Right renal cortex interstitium (tissue), 3 donors: ENCODE measurements around the gene DNAJC8. TPM values are rescaled to one million over a fixed set of nuclear protein-coding genes. Genes with fewer than 3 reads are reported as not detected.

Source experiments
- DNase-seq, 3 donors: peaks; one replicate each; pipeline ENCODE4 v3.0.0-alpha.2; 2013; ENCODE audit warnings: low read depth in 3 of 3, low spot score in 2 of 3
- polyA plus RNA-seq, 3 donors: library from polyadenylated mRNA; unstranded; fragments of 120-200 nt; gene quantifications; one replicate each; pipeline ENCODE4 v1.2.1, GENCODE V29; 2013; ENCODE audit not compliant: insufficient read length in 3 of 3

Gene DNAJC8
- polyA plus RNA-seq, 3 donors = 175 to 194 (median 189) TPM

DNA sequence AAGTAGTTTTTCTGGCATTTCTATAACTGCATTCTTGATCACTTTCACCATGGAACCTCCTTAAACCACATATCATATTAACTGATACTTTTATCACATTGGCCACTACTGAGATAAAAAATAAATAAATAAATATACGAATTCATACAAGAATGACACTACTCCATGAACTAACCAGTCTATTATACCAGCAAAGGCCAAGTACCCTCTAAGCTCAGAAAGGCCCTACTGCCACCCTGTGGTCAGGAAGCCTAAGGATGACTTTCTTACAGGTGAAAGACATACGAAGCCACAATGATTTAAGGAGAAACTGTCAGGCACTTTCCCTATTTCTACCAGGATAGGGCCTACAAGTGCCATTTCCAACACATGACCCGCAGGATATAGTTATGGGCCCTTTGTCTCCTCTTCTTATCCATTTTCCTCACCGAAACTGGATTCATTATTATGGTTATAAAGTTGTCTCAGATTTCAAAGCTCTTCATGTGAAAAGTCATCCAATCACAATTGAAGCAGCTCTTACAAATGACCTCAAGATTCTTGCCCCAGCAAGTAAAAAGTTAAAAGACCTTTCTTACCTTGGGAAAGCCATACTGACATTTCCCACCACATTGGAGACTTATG is 23.9 kb downstream of the DNAJC8 start:
- DNase-seq = no peak

DNA sequence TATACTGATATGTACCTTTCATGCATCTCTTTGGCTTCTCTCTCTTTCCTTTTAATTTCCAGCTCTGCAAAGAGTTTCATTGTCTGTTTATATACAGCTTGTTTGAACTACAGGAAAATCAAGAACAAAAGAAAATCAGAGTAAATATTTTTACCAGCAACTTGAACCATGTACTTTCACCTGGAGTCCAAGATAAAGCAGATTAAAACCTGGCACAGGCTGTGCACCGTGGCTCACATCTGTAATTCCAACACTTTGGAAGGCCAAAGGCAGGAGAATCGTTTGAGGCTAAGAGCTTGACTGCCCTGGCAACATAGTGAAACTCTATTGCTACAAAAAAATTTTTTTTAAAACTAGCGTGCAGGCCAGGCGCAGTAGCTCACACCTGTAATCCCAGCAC is 27.6 kb downstream of the DNAJC8 start:
- DNase-seq = no peak

DNA sequence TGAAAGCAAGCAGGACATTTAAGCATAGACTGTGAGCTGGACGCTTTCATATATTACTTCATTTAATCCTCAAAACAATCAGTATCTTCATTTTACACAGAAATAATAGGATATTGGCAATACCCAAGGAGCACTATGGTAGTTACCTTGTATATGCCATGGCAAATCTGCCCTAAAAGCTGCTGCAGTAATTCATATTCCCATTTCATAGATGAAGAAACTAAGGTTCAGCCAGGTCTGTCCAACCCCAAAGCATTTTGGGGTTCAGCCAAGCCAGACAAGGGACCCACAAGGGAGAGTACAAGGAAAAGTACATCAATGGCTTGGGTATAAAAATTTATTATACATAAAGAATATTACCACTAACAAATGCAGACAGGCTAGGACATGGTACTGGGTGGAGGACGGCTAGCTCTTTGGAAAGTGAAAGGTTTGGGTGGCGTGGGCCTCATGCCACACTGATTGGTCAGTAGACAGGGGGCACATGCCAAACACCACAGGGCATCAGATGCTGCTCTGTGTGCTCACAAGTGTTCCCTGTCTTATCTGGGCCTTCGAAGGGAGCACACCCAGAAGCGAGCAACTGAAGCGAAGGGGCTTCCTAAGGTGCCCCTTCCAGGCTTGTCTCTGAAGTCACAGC is 32.5 kb downstream of the DNAJC8 start:
- no peak for DNase-seq

DNA sequence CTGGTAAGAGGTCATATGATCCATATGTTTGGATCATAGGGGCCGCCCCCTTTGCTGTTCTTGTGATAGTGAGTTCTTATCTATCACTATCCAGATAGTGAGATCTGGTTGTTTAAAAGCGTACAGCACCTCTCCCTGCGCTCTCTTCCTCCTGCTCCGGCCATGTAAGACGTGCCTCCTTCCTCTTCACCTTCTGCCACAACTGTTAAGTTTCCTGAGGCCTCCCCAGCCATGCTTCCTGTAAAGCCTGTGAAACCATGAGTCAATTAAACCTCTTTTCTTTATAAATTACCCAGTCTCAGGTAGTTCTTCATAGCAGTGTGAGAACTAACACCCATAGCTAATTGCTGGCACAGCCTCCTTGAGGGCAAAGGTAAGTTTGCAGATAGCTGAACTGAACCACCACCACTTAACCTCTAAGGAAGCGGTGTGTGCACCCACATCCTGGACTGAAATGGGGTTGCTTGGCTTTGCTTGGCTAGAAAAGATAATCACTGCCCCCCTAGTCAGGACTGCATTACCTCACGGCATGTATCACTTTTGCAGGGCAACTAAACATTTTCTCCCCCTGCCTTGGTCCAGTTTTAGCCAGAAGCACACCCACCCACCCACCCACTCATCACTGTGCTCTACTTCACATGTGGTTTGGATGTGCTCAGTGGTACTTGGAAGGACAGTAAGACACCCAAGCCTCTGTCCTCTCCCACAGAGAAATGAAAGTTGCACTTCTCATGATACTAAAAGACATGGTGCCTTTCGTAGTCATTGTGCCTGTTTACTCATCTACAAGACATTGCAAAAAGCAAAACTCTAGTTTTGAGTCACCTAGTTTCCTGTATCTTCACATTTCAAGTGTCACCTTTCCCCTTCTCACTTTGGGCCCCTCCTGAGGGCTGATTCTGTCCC is 33.2 kb downstream of the DNAJC8 start:
- no peak for DNase-seq

DNA sequence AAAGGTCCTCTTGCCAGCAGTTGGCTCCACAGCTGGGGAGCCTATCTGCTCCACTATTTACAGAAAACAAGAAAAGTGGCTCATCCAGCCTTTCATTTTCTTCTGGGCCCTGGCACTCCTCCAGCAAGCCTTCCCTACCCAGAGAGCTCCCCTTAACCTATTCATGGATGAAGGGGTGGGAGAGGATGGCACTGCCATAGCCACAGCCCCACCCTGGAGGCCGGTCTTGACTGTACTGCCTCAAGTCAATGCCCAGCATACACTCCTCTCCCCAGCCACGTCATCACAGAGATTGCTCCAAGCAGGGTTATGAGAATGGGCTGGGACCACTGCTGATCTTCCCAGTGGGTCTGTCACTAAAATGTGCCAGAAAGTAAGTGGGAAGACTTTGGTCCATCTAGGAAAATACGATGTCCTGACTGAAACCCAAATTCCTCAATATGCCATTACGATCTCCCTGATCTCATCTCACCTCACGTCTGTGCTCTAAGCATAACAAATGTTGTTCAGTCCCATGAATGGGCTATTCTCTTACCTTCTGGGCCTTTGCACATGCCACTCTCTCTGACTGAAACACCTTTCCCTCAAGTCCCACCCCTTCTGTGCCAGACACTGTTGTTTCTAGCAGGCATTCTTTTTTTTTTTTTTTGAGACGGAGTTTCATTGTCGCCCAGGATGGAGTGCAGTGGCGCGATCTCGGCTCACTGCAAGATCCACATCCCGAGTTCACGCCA is 35.0 kb downstream of the DNAJC8 start:
- no peak for DNase-seq

DNA sequence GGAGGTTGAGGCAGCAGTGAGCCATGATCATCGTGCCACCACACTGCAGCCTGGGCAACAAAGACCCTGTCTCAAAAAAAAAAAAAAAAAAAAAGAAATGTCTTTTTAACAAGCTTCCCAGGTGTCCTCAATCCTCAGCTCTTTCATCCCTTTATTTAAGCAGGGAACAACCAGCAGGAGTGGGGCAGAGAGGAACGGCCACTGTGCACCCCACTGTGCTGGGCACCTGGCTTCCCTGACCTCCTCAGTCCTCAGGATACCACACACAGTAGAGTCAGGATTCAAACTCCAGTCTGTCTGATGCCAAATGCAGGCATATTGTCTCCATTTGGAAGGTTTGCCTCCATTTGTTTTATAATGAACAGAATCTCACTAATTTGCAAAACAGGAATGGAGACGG is 36.5 kb downstream of the DNAJC8 start:
- DNase-seq = no peak

DNA sequence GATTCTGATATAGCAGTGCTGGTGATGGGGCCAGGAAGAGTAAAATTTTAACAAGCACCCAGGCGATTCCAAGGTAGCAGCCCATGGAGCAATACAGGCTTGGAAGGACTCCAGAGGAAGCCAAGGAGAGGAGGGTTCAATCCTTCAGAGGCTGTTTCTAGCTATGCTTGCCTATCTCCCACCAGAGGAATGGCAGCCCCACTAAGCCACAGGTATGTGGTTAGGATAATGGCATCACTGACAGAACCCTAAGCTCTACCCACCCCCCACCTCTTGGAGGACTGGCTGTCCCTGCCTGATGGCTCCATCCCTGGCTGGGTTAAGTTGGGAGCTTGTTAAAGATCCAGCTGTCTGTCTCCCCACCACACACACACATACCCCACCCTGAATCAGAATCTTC is 37.0 kb downstream of the DNAJC8 start:
- no peak for DNase-seq

DNA sequence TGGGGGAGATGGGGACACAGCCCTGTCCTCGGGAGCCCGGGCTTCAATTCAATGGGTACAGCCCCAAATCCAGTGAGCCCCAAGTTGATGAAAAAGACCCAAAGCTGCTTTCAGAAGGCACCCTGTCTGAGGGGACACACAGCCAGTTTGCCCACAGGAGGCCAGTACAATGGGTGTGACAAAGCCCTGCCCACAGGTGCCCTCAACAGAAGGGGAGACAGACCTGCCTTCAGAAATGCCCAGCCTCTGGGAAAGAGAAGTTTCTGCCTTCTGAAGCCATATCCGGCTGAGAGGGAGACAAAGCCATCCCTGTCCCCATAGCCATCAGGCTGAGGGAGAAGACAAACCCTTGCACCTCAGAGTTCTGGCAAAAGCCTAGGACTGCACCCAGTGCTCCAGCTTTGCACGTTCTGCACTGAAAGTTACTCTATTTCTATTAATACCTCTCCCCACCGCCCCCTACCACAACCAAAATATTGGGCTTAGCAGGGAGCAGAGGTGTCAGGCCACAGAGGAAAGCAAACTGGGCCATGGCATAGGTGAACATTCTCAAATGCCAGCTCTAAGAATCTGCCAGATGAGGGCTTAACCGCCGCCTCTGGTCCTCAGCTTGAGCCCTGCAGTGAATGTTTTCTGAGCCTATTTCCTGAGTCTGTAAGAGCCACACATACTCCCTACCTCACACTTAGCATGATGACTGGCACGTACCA is 38.3 kb downstream of the DNAJC8 start:
- no peak for DNase-seq

DNA sequence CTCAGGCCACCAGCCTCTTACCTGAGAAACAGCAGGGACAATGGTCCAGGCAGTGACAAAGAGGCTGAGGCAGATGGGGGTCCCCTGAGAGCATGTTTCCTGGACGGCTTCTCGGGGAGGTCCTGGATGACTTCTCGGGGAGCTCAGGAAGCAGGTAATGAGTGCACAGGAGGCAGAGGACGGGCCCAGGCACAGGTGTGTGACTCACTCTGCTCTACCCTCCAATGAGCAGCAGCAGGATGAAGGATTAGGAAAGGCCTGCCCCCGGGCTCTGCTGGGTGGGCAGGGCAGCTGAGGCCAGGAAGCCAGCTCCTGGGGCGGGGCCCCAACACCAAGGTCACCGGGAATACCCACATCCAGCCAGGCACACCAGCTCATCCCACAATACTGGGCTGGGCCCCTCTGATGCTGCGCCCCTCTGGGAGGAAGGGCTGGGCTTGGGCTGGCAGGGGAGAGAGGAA is 39.1 kb downstream of the DNAJC8 start:
- no peak for DNase-seq

DNA sequence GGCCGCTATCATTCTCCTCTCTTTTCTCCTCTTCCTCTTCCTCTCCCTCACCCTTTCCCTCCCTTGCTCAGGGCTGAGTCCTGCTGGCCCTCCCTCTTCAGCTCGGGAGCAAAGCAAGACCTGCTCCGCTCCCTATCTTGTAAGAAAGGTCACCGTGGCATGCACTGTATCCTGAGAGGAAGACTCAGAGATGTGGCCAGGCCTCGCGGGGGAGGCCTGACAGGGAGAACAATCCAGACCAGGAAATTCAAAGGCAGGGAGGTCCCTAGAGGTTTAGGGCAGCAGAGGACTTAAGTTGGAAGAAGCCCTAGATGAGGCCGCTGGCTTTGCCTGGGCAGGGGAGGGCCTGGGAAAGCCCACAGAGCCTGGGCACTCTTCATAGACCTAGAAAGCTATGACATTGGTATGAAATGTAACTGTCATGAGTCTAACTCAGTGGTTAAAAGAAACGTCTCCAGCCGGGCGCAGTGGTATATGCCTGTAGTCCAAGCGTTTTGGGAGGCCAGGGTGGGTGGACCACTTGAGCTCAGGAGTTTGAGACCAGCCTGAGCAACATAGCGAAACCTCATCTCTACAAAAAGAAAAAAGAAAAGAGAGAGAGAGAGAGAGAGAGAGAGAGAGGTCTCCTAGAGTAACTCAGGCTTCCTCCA is 41.7 kb downstream of the DNAJC8 start:
- no peak for DNase-seq

DNA sequence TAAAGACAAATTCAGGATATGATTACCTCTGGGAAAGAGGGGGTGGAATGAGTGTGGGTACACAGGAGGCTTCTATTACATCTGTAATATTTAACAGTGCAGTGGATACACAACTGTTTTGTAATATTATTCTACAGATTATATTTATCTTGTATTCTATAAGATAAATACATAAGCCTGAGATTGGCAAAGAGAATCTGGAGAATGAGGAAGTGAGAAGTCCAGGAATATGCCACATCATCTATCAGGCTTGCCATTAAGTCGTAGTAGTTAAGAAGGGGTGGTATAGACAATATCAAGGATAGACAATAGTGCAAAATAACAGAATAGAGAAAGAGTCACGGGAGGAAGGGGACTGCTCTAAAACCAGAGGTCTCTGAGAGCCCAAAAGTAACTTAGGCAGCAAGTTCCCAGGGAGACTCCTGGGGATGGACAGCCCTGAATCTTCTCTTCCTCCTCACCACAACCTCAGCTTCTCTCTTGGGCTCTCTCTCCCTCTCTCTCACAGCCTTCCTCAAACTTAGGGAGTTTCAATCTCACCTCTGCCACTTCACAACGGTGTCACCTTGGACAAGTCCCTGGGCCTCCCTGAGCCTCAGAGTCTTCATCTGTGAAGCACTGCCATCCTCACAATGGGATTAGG is 42.4 kb downstream of the DNAJC8 start:
- no peak for DNase-seq

DNA sequence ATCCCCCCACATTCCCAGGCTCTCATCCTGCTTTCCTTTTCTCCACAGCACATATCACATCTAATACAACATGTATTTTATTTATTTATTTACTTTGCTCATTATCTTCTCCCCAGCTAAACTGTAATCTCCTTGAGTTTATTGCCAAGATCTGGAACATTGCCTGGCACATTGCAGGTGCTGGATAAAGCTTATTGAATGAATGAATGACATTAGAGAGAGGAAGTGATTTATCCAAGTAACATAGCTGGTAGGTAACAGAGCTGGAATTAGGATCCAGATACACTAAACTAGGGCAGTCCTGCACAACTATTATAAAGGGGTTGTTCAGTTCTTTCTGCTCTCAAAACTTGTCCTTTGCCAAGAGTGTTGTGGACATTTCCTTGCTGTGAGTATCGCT is 47.8 kb downstream of the DNAJC8 start:
- no peak for DNase-seq

DNA sequence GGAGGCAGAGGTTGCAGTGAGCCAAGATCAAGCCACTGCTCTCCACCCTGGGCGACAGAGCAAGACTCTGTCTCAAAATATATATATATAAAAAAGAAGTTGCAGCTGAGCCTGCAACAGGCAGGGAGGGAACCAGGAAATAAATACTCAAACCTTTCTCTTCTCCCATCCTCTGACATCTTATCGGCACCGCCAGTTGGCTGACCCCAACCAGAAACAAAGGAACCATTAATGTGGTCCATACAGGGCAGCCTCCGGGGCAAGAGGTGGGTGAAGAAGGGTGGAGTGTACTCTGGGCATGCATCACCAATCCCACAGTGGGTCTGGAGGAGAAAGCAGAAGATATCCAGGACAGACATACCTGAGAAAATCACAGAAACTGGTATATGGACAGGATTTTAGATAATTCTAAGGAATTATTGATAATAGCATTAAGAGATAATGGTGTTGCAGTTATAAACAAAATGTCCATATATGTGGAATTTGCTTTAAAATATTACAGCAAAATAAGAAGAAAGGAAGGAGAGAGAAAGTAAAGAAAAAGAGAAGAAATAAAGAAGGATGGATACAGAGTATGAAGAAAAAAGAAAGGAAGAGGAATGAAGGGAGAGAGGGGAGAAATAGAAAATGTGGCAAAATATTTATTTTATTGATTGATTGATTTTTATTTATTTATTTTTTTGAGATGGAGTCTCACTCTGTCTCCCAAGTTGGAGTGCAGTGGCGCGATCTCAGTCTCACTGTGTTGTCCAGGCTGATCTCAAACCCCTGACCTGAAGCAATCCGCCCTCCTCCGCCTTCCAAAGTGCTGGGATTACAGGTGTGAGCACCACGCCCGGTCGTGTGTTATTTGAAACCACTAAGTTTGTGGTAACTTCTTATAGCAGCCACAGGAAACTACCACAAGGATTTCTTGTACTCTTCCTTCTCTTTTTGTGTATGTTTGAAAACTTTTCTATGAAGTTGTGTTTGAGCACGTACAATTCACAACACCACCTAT is 52.2 kb downstream of the DNAJC8 start:
- DNase-seq = no peak

DNA sequence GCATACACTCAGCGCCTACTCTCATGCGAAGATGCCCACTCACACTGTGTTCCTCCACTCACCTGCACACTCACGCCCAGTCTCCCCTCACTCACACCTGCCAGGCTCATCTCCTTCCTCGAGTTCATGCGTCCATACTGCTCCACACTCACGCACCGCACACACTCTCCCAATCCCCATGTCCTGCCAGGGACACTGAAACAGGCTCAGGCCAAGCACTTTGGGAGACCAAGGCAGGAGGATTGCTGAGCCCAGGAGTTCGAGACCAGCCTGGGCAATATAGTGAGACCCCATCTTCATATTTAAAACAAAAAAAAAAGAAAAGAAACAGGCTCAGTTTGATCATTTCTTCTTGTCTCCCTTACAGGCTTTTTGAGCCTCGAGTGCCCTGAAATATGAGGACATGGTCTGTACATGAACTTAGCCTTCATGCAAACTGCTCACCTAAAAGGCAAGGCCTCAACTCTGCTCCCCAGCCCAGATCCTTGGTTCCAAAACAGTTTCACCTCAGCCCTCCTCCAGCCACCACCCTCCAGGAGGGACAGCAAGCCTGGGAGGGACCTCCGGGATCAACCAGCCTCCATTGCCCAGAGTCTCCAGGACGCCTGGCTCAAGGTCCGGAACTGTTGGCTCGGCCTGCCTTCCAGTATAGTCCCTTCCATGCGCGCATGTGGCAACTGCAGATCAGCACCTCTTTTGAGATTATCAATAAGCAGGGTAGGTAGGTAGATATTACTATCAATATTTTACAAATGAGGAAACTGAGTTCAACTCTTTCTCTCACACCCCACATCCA is 53.9 kb downstream of the DNAJC8 start:
- no peak for DNase-seq

DNA sequence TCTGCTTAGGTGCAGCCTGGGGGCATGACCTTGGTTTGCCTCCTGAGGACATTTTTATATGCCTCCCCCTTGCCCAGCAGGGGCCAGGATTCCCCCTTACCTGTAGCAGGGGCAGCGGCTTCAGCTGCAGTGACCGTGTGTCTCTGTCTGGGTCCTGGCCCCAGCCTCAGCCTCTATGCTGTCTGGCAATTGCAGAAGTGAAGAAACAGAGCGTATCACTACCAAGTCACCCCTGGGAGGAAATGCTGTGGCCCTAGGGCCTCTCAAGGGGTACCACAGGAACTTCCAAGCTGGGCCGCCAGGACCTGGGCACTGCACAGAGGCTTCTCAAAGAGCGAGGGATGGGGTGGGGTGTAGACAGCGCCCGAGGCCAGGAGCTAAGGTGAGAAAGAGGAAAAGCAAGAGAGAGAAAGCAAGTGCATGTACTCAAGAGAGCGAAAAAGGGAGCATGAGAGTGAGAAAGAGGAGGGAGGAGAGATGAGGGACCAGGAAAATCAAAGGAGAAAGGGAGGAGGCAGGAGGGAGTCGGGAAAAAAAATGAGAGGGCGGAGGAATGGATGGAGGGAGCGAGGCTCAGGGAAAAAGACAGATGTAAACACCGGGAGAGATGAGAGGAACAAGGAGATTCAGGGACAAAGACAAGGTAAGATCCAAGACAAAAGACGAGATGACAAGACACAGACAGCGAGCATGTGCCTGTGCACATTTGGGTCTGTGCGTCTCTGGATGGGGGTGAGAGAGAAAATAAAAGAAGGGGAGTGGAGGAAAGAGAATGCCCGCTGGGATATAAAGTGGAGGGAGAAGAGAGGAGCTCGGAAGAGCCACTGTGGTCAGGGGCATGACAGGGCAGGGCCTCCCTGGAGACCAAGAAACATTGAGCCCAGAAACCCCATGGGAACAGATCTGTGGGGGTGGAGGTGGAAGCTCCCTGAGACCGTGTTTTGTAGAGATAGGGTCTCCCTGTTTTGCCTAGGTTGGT is 56.0 kb downstream of the DNAJC8 start, which contains the start of gene PTAFR:
PTAFR (minus strand) TSS at position 199 of the 979 bp plus-strand sequence. CDS start 25,669 bp downstream, outside the sequence.
- DNase-seq = no peak

DNA sequence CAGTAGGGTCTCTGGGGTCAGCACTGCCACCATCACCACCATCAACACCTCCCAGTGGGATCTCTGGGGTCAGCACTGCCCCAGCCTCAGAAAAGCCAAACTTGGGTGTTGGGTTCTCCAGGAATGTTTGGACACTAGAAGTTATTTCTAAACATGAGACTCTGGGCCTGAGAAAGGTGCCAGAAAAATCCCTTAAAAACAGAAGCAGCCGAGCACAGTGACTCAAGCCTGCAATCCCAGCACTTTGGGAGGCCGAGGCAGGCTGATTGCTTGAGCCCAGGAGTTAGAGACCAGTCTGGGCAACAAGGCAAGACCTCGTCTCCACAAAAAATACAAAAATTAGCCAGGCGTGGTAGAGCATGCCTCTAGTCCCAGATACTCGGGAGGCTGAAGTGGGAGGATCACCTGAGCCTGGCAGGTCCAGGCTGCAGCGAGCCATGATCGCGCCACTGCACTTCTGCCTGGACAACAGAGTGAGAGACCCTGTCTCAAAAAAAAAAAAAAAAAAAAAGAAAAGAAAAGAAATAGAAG is 56.8 kb downstream of the DNAJC8 start:
- DNase-seq = no peak
